Measurements from ENCODE around the gene TRIOBP. TPM values are rescaled to one million over a fixed set of nuclear protein-coding genes. Genes with fewer than 3 reads are reported as not detected.

TRIOBP gene
- total and polyA plus RNA-seq, 2 of the 13 experiments (the other 11 are each of a cell fraction or from before 2014, with no cell fraction given): 6.1 to 15.4 TPM

DNA sequence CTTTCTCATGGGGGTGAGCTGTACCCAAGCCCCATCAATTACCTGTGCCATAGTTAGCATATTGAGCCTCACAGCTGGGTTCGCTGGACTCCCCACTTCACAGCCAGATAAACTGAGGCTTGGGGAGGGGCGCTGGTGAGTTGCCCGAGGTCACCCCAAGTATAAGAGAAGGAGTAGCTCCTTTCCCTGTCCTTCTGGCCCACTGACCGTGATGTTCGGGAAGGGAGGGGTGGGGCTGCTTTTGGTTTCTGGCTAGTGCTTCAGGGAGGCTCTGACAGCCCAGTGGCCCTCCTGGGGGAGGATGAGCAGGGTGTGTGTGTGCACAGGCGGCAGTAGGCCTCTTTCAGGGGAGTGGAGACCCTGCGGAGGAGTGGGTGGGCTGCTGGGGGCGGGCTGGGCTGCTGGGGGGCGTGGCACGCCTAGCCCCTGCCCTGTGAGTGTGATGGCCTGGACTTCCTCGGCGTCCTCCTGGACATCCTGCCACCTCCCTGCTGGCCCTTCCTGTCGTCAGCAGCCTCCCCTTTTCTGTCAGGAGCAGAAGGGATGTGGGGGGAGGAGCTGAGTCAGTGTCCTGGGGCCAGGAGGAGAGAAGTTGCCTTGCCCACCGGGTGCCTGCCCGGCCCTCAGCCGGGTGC is 50.3 kb downstream of the TRIOBP start (continued):
- no peak for TF ChIP-seq RORA (CRISPR knock-in tag; IDR thresholded peaks at IDR 0.05)
- no peak for TF ChIP-seq ZFP36L2 (CRISPR knock-in tag; IDR thresholded peaks at IDR 0.05)
- TF ChIP-seq, protein P1, sequence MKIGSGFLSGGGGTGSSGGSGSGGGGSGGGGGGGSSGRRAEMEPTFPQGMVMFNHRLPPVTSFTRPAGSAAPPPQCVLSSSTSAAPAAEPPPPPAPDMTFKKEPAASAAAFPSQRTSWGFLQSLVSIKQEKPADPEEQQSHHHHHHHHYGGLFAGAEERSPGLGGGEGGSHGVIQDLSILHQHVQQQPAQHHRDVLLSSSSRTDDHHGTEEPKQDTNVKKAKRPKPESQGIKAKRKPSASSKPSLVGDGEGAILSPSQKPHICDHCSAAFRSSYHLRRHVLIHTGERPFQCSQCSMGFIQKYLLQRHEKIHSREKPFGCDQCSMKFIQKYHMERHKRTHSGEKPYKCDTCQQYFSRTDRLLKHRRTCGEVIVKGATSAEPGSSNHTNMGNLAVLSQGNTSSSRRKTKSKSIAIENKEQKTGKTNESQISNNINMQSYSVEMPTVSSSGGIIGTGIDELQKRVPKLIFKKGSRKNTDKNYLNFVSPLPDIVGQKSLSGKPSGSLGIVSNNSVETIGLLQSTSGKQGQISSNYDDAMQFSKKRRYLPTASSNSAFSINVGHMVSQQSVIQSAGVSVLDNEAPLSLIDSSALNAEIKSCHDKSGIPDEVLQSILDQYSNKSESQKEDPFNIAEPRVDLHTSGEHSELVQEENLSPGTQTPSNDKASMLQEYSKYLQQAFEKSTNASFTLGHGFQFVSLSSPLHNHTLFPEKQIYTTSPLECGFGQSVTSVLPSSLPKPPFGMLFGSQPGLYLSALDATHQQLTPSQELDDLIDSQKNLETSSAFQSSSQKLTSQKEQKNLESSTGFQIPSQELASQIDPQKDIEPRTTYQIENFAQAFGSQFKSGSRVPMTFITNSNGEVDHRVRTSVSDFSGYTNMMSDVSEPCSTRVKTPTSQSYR (CRISPR knock-in tag; IDR thresholded peaks at IDR 0.05; ENCODE audit: borderline replicate concordance): peak; percentile 56; the same call in 1 of the 2 replicates
- TF ChIP-seq, protein P2, sequence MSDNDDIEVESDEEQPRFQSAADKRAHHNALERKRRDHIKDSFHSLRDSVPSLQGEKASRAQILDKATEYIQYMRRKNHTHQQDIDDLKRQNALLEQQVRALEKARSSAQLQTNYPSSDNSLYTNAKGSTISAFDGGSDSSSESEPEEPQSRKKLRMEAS (IDR thresholded peaks at IDR 0.05): 0 out of 2 replicates have a peak, but pooled peaks have one; percentile 18
- no peak for TF ChIP-seq ZKSCAN1 (IDR thresholded peaks at IDR 0.05; ENCODE audit: low read length)
- TF ChIP-seq XRCC5 (optimal IDR thresholded peaks at IDR 0.05; ENCODE audit: low read length): peak; percentile 10
- TF ChIP-seq, protein P3, sequence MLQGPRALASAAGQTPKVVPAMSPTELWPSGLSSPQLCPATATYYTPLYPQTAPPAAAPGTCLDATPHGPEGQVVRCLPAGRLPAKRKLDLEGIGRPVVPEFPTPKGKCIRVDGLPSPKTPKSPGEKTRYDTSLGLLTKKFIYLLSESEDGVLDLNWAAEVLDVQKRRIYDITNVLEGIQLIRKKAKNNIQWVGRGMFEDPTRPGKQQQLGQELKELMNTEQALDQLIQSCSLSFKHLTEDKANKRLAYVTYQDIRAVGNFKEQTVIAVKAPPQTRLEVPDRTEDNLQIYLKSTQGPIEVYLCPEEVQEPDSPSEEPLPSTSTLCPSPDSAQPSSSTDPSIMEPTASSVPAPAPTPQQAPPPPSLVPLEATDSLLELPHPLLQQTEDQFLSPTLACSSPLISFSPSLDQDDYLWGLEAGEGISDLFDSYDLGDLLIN (CRISPR knock-in tag; IDR thresholded peaks at IDR 0.05; ENCODE audit: borderline replicate concordance): no peak
- TF ChIP-seq, protein P4, sequence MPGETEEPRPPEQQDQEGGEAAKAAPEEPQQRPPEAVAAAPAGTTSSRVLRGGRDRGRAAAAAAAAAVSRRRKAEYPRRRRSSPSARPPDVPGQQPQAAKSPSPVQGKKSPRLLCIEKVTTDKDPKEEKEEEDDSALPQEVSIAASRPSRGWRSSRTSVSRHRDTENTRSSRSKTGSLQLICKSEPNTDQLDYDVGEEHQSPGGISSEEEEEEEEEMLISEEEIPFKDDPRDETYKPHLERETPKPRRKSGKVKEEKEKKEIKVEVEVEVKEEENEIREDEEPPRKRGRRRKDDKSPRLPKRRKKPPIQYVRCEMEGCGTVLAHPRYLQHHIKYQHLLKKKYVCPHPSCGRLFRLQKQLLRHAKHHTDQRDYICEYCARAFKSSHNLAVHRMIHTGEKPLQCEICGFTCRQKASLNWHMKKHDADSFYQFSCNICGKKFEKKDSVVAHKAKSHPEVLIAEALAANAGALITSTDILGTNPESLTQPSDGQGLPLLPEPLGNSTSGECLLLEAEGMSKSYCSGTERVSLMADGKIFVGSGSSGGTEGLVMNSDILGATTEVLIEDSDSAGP (CRISPR knock-in tag; IDR thresholded peaks at IDR 0.05; ENCODE audit: borderline replicate concordance): peak; percentile 17; the same call in 1 of the 2 replicates
- no peak for TF ChIP-seq XBP1 (CRISPR knock-in tag; IDR thresholded peaks at IDR 0.05)
